GM10248 (cell line): ENCODE results near the gene SLC39A9.
"Not testable (repeated sequence)": the region's sequence is repeated elsewhere in the genome, so short reads cannot be mapped to it uniquely, and the experiment has no call there.

ENCODE experiments used
- CTCF ChIA-PET: fragments of 300-600 bp; sonication (Branson Sonifier 250); formaldehyde crosslinking; extraction: SDS; loops from one replicate; lab custom pipeline; 2021; ENCODE audit warnings: antibody characterized with exemption; lab: Yijun Ruan, JAX
- POLR2A ChIA-PET: fragments of 350-650 bp; sonication (Branson Sonifier 250); formaldehyde crosslinking; extraction: SDS; loops from one replicate; lab custom pipeline; 2020; ENCODE audit warnings: antibody characterized with exemption; lab: Yijun Ruan, JAX
- DNase-seq: peaks from one replicate; pipeline ENCODE4 v3.0.0; 2012; ENCODE audit errors: extremely low spot score
- CTCF ChIP-seq: IDR thresholded peaks from 2 replicates; pipeline ENCODE4 v1.5.1; 2012; ENCODE audit warnings: mild to moderate bottlenecking, low read depth; ENCODE audit errors: extremely low read depth, missing control alignments, control extremely low read depth

Gene SLC39A9

GRCh38 chr14:69413483-69413882 lies 15.0 kb downstream of the SLC39A9 start:
- ChIA-PET POLR2A (no interaction called here), CTCF (interaction anchor here (1.4 kb wide), 1 partner anchor 9 kb away, joined by 3 read pairs; no protein-coding TSS in a partner anchor)
- TF ChIP-seq CTCF: no peak
- no peak for DNase-seq

GRCh38 chr14:69416087-69416486 lies 17.6 kb downstream of the SLC39A9 start:
- DNase-seq, POLR2A ChIA-PET: not testable (repeated sequence)
- CTCF ChIA-PET: interaction anchor here (1.3 kb wide), 1 partner anchor 11 kb away, joined by 4 read pairs; no protein-coding TSS in a partner anchor

- ChIA-PET CTCF (interaction anchor here (1.5 to 2.3 kb wide), 2 partner anchors 9 to 162 kb away, joined by 3 to 5 read pairs; no protein-coding TSS in a partner anchor), POLR2A (no interaction called here)
- TF ChIP-seq CTCF: no peak
- DNase-seq: no peak
Observed at GRCh38 chr14:69423279-69423678, 24.8 kb downstream of the SLC39A9 start.

- no peak for TF ChIP-seq CTCF
- ChIA-PET CTCF (interaction anchor here (0.9 to 1.5 kb wide), 4 partner anchors 12 to 163 kb away, joined by 3 read pairs; no protein-coding TSS in a partner anchor), POLR2A (no interaction called here)
- DNase-seq: no peak
Observed at GRCh38 chr14:69424149-69424923, 25.8 kb downstream of the SLC39A9 start.

GRCh38 chr14:69427596-69427995 lies 29.1 kb downstream of the SLC39A9 start:
- ChIA-PET POLR2A (interaction anchor here (0.7 kb wide), 1 partner anchor 97 kb away, joined by 3 read pairs; no protein-coding TSS in a partner anchor), CTCF (no interaction called here)
- DNase-seq: no peak
- no peak for TF ChIP-seq CTCF

- CTCF ChIA-PET: interaction anchor here (1.2 to 1.5 kb wide), 2 partner anchors 13 to 24 kb away, joined by 3 read pairs; no protein-coding TSS in a partner anchor
- peak; percentile 63 for DNase-seq
- POLR2A ChIA-PET: no interaction called here
- TF ChIP-seq CTCF: no peak
Observed at GRCh38 chr14:69428289-69428998, 30.0 kb downstream of the SLC39A9 start.
